Esophagus muscularis mucosa (tissue), 4 donors: ENCODE measurements around the gene PRKN.

ENCODE experiments used
- CTCF ChIP-seq, 3 experiments: fragments of 200-600 bp in 2 of 3; fragments of 450-650 bp in 1 of 3; sonication (generic) in 2 of 3; IDR thresholded peaks; one replicate each; pipeline ENCODE4 v1.5.1; 2017 to 2019; ENCODE audit warnings: antibody characterized with exemption in 3 of 3, mild to moderate bottlenecking in 2 of 3, moderate library complexity in 1 of 3
- EP300 ChIP-seq: sonication (generic); formaldehyde crosslinking; IDR thresholded peaks from one replicate; pipeline ENCODE4 v1.6.1; 2017; ENCODE audit warnings: antibody characterized with exemption
- POLR2A ChIP-seq: fragments of 450-650 bp; IDR thresholded peaks from one replicate; pipeline ENCODE4 v1.6.1; 2017; ENCODE audit warnings: antibody characterized with exemption, moderate library complexity, mild to moderate bottlenecking, low read depth
- POLR2AphosphoS5 ChIP-seq, 2 donors: sonication (generic); formaldehyde crosslinking; IDR thresholded peaks; one replicate each; pipeline ENCODE4 v1.6.1; 2017; ENCODE audit warnings: antibody characterized with exemption in 2 of 2

DNA sequence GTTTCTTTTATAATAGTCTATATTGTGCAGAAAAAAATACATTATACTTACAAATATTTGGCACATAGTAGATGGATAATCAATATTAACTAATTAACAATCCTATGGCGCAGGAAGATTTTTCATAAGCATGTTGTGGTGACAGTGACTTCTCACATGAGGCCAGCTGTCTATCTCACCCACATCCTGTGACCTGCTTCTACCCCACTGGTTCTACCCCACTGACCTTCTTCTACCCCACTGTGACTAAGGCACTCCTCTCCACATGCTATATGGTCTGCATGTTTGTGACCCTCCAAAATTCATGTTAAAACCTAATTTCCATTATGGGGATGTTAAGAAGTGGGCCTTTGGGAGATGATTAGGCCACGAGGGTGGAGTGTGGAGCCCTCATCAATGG lies 1058.9 kb downstream of the PRKN start:
- TF ChIP-seq POLR2A (no peak), POLR2AphosphoS5 (IDR thresholded peaks at IDR 0.05) (no peak), EP300 (no peak), CTCF (IDR thresholded peaks at IDR 0.05) (no peak)
